DOHH2 (cell line): ENCODE data around the gene ARID3B.

Experiments
- H3F3A ChIP-seq: fragments of 200-600 bp; sonication (generic), shearing (Covaris generic); 2 replicates; pipeline ENCODE4 v1.6.0; 2016; ENCODE audit warnings: antibody characterized with exemption, mild to moderate bottlenecking; ENCODE audit not compliant: control insufficient read depth, insufficient read depth
- H3K27ac ChIP-seq: fragments of 200-600 bp; sonication (generic); 2 replicates; pipeline ENCODE4 v1.5.1; 2014; ENCODE audit warnings: low read depth, mild to moderate bottlenecking, low read length, moderate library complexity
- H3K27me3 ChIP-seq: fragments of 200-600 bp; sonication (generic); 2 replicates; pipeline ENCODE4 v1.6.1; 2014; ENCODE audit warnings: mild to moderate bottlenecking, low read length, mixed read lengths; ENCODE audit not compliant: control insufficient read depth
- H3K36me3 ChIP-seq: fragments of 200-600 bp; sonication (generic); 2 replicates; pipeline ENCODE4 v1.6.1; 2014; ENCODE audit warnings: mild to moderate bottlenecking, low read length, moderate library complexity, mixed read lengths; ENCODE audit not compliant: control insufficient read depth
- H3K4me1 ChIP-seq: fragments of 200-600 bp; sonication (generic); 2 replicates; pipeline ENCODE4 v1.6.1; 2014; ENCODE audit warnings: mild to moderate bottlenecking, low read length, mixed read lengths; ENCODE audit not compliant: control insufficient read depth
- H3K4me2 ChIP-seq: fragments of 200-600 bp; sonication (generic); 2 replicates; pipeline ENCODE4 v1.6.0; 2014; ENCODE audit warnings: mild to moderate bottlenecking, low read length, moderate library complexity
- H3K4me3 ChIP-seq: fragments of 200-600 bp; sonication (generic); 2 replicates; pipeline ENCODE4 v1.5.1; 2014; ENCODE audit warnings: mild to moderate bottlenecking, low read length, mixed read lengths
- H3K79me2 ChIP-seq: fragments of 200-600 bp; sonication (generic); 2 replicates; pipeline ENCODE4 v1.6.1; 2014; ENCODE audit warnings: mild to moderate bottlenecking, low read length, mixed read lengths; ENCODE audit not compliant: control insufficient read depth
- H3K9me2 ChIP-seq: fragments of 200-600 bp; sonication (generic); replicated peaks from 2 replicates; pipeline ENCODE4 v1.6.1; 2014; ENCODE audit warnings: mild to moderate bottlenecking, low read length, mixed read lengths; ENCODE audit not compliant: control insufficient read depth
- H3K9me3 ChIP-seq: fragments of 200-600 bp; sonication (generic); 2 replicates; pipeline ENCODE4 v1.6.1; 2014; ENCODE audit warnings: antibody characterized with exemption, low read length, mixed read lengths; ENCODE audit not compliant: control insufficient read depth, insufficient read depth
- H4K20me1 ChIP-seq: fragments of 200-600 bp; sonication (generic); 2 replicates; pipeline ENCODE4 v1.6.0; 2014; ENCODE audit warnings: low read depth, mild to moderate bottlenecking, antibody characterized with exemption, low read length, moderate library complexity; ENCODE audit not compliant: control insufficient read depth, insufficient read depth
- EZH2phosphoT487 ChIP-seq: fragments of 200-600 bp; sonication (generic); IDR thresholded peaks from 2 replicates; pipeline ENCODE4 v1.6.1; 2017; ENCODE audit warnings: borderline replicate concordance, mild to moderate bottlenecking, antibody characterized with exemption, low read length, moderate library complexity, mixed read lengths
- TF ChIP-seq, protein P1 (sequence below): fragments of 200-600 bp; sonication (generic); IDR thresholded peaks from one replicate; pipeline ENCODE4 v1.5.1; 2014; ENCODE audit warnings: antibody characterized with exemption, mild to moderate bottlenecking, low read depth, low read length; ENCODE audit not compliant: poor library complexity, severe bottlenecking

ARID3B gene

DNA sequence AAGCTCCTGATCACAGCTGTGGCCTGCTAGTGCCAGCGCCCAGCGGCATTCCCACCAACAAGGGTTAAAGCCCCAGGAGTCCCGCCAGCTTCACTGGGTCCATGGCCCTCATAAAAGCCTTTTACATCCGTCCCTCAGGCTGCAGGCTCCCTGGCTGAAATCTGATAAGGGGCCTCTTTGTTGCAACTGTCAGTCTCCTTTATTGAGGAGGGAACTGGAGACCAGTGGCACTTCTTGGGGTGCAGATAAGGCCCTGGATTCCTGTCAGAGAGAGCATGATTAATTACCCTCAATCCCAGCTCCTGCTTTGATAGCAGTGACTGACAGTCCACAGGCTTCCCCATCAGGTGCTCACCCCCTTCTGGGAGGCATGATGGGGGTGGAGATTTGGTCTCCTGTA, 43.8 kb downstream of the ARID3B start:
- Histone ChIP-seq H3K4me2 (no peak overlapping the region), H3K79me2 (no peaks in the 10 kb centered on the region), H3F3A (no peaks in the 10 kb centered on the region), H3K27ac (no peak overlapping the region), H3K9me3 (no peaks in the 10 kb centered on the region), H3K27me3 (peaks cover 35% of the 10 kb centered on the region), H3K4me3 (no peak overlapping the region), H3K36me3 (no peaks in the 10 kb centered on the region), H4K20me1 (no peaks in the 10 kb centered on the region), H3K9me2 (no peaks in the 10 kb centered on the region), H3K4me1 (no peaks in the 10 kb centered on the region)
- TF ChIP-seq EZH2phosphoT487: no peak
- TF ChIP-seq, protein P1, sequence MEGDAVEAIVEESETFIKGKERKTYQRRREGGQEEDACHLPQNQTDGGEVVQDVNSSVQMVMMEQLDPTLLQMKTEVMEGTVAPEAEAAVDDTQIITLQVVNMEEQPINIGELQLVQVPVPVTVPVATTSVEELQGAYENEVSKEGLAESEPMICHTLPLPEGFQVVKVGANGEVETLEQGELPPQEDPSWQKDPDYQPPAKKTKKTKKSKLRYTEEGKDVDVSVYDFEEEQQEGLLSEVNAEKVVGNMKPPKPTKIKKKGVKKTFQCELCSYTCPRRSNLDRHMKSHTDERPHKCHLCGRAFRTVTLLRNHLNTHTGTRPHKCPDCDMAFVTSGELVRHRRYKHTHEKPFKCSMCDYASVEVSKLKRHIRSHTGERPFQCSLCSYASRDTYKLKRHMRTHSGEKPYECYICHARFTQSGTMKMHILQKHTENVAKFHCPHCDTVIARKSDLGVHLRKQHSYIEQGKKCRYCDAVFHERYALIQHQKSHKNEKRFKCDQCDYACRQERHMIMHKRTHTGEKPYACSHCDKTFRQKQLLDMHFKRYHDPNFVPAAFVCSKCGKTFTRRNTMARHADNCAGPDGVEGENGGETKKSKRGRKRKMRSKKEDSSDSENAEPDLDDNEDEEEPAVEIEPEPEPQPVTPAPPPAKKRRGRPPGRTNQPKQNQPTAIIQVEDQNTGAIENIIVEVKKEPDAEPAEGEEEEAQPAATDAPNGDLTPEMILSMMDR: no peak

DNA sequence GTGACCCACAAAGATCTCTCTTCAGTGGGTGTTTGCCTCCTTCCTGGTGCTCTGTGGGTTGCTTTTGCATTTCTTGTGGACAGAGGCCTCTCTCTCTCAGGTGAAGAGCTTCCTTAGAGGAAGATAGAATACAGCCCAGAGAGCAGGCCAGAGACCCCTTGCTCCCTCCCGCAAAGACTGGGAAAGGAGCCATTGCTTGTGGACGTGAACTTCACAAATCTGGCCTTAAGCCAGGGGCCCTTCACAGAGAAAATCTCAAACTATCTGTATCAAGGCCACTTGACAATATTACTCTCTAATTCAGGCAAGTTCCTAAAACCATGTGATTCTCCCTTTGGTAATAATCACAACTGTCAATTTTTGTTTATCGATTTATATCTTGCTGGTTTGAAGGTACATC, 44.2 kb downstream of the ARID3B start:
- Histone ChIP-seq H3K4me2 (no peak overlapping the region), H3K27ac (no peak overlapping the region), H3K9me2 (no peaks in the 10 kb centered on the region), H3K36me3 (no peaks in the 10 kb centered on the region), H3K4me3 (no peak overlapping the region), H3K79me2 (no peaks in the 10 kb centered on the region), H3K27me3 (peaks cover 35% of the 10 kb centered on the region), H3F3A (no peaks in the 10 kb centered on the region), H3K9me3 (no peaks in the 10 kb centered on the region), H3K4me1 (no peaks in the 10 kb centered on the region), H4K20me1 (no peaks in the 10 kb centered on the region)
- TF ChIP-seq, protein P1: no peak
- TF ChIP-seq EZH2phosphoT487: no peak

- Histone ChIP-seq H3F3A (no peaks in the 10 kb centered on the region), H3K9me3 (no peaks in the 10 kb centered on the region), H3K27ac (no peak overlapping the region), H3K4me1 (no peaks in the 10 kb centered on the region), H3K27me3 (peaks cover 30% of the 10 kb centered on the region), H4K20me1 (no peaks in the 10 kb centered on the region), H3K79me2 (no peaks in the 10 kb centered on the region), H3K9me2 (no peaks in the 10 kb centered on the region), H3K36me3 (no peaks in the 10 kb centered on the region), H3K4me2 (no peak overlapping the region), H3K4me3 (no peak overlapping the region)
- TF ChIP-seq EZH2phosphoT487: no peak
- TF ChIP-seq, protein P1: no peak
Measured at GRCh38 chr15:74585857-74586256, 44.8 kb downstream of the ARID3B start.

- Histone ChIP-seq H3K4me1 (no peaks in the 10 kb centered on the region), H3K36me3 (no peaks in the 10 kb centered on the region), H3K9me3 (no peaks in the 10 kb centered on the region), H4K20me1 (no peaks in the 10 kb centered on the region), H3K4me3 (no peak overlapping the region), H3K4me2 (no peak overlapping the region), H3F3A (no peaks in the 10 kb centered on the region), H3K79me2 (no peaks in the 10 kb centered on the region), H3K27ac (no peak overlapping the region), H3K27me3 (peaks cover 20% of the 10 kb centered on the region), H3K9me2 (no peaks in the 10 kb centered on the region)
- TF ChIP-seq, protein P1: no peak
- no peak for TF ChIP-seq EZH2phosphoT487
Measured at GRCh38 chr15:74589826-74590225, 48.8 kb downstream of the ARID3B start.
